Coronary artery (tissue), 2 donors: ENCODE results near the gene CCER1.

ENCODE experiments used
- DNase-seq: peaks from one replicate; pipeline ENCODE4 v3.0.0-alpha.2; 2017; ENCODE audit warnings: low spot score
- H3K27ac ChIP-seq, 2 donors: fragments of 200-600 bp; sonication (generic); one replicate each; pipeline ENCODE4 v1.5.1; 2016 to 2019
- H3K4me3 ChIP-seq: fragments of 200-600 bp; sonication (generic); 2 replicates; pipeline ENCODE4 v1.5.1; 2016; ENCODE audit warnings: mild to moderate bottlenecking, moderate library complexity
- CTCF ChIP-seq: fragments of 200-600 bp; sonication (generic); IDR thresholded peaks from one replicate; pipeline ENCODE4 v1.5.1; 2019; ENCODE audit warnings: antibody characterized with exemption

CCER1 gene

GRCh38 chr12:90959032-90959431, 4.1 kb upstream of the CCER1 start:
- Histone ChIP-seq H3K27ac (no peak overlapping the region), H3K4me3 (no peak overlapping the region)
- TF ChIP-seq CTCF, result no peak
- no peak for DNase-seq

GRCh38 chr12:90958347-90958746, 3.4 kb upstream of the CCER1 start:
- H3K27ac ChIP-seq, result no peak overlapping the region
- DNase-seq, result no peak
- no peak overlapping the region for H3K4me3 ChIP-seq
- TF ChIP-seq CTCF, result no peak

GRCh38 chr12:90954428-90954827, 548 bp downstream of the CCER1 start:
- TF ChIP-seq CTCF, result no peak
- no peak for DNase-seq
- Histone ChIP-seq H3K27ac (no peak overlapping the region), H3K4me3 (no peak overlapping the region)

- no peak for TF ChIP-seq CTCF
- Histone ChIP-seq H3K4me3 (no peak overlapping the region), H3K27ac (no peak overlapping the region)
- DNase-seq, result no peak
Measured at GRCh38 chr12:90953956-90954421, 987 bp downstream of the CCER1 start.

GRCh38 chr12:90951432-90952105, 3.4 kb downstream of the CCER1 start:
- Histone ChIP-seq H3K27ac (no peak overlapping the region), H3K4me3 (no peak overlapping the region)
- DNase-seq, result no peak
- no peak for TF ChIP-seq CTCF

GRCh38 chr12:90947869-90948268, 7.1 kb downstream of the CCER1 start:
- no peak for DNase-seq
- TF ChIP-seq CTCF, result no peak

GRCh38 chr12:90945070-90945649, 9.8 kb downstream of the CCER1 start:
- TF ChIP-seq CTCF, result no peak
- H3K27ac ChIP-seq, result no peak overlapping the region
- no peak for DNase-seq
- H3K4me3 ChIP-seq, result no peak overlapping the region

More at GRCh38 chr12:90947869-90948268, 7.1 kb downstream of the CCER1 start:
- Histone ChIP-seq H3K27ac (no peak overlapping the region), H3K4me3 (no peak overlapping the region)
